Thyroid gland (tissue), 4 donors: ENCODE data around the gene AGBL1. TPM values are rescaled to one million over a fixed set of nuclear protein-coding genes. Genes with fewer than 3 reads are reported as not detected.

ENCODE experiments used
- DNase-seq, 2 donors: peaks; one replicate each; pipeline ENCODE4 v3.0.0-alpha.2; 2019
- H3K27ac ChIP-seq, 3 donors: fragments of 200-600 bp; sonication (generic); 1 replicate in 2 of 3; 2 replicates in 1 of 3; pipeline ENCODE4 v1.5.1; 2016 to 2019; ENCODE audit warnings: mild to moderate bottlenecking in 1 of 3, moderate library complexity in 1 of 3
- H3K27me3 ChIP-seq: fragments of 200-600 bp; sonication (generic); one replicate; pipeline ENCODE4 v1.5.1; 2019
- H3K36me3 ChIP-seq, 2 donors: fragments of 200-600 bp; sonication (generic); one replicate each; pipeline ENCODE4 v1.5.1; 2016 to 2019
- H3K4me1 ChIP-seq, 2 donors: fragments of 200-600 bp; sonication (generic); one replicate each; pipeline ENCODE4 v1.5.1; 2017 to 2019
- H3K4me3 ChIP-seq, 3 donors: fragments of 200-600 bp; sonication (generic); replicated peaks in 1 of 3; 1 replicate in 2 of 3; 2 replicates in 1 of 3; pipeline ENCODE4 v1.5.1; 2016; ENCODE audit warnings: mild to moderate bottlenecking in 1 of 3
- H3K9me3 ChIP-seq: fragments of 200-600 bp; sonication (generic); one replicate; pipeline ENCODE4 v1.5.1; 2017
- POLR2A ChIP-seq, 2 donors: fragments of 450-650 bp; IDR thresholded peaks; one replicate each; pipeline ENCODE4 v1.6.1; 2017; ENCODE audit warnings: antibody characterized with exemption in 2 of 2, mild to moderate bottlenecking in 2 of 2, moderate library complexity in 1 of 2
- WGBS, 2 donors: methylation state at CpG; one replicate each; pipeline ENCODE4 v1.1.5; 2017; 5-methylcytosine and 5-hydroxymethylcytosine counted together
- intact Hi-C: fragments of 100-400 bp; cut with DNase I; formaldehyde crosslinking; loops from one replicate; pipeline ENCODE4 v1.15.1; 2023
- total RNA-seq, 4 donors: library from RNA; depleted of rRNA; stranded (reverse); fragments of >200 nt; gene quantifications; one replicate each; pipeline ENCODE4 v1.2.3, GENCODE V29; 2016
- TF ChIP-seq, protein P1 (sequence below), 6 experiments: fragments of 200-600 bp in 3 of 6; fragments of 450-650 bp in 3 of 6; sonication (generic) in 3 of 6; IDR thresholded peaks; one replicate each; pipeline ENCODE4 v1.5.1; 2016 to 2019; ENCODE audit warnings: antibody characterized with exemption in 6 of 6, mild to moderate bottlenecking in 2 of 6, inconsistent platforms in 1 of 6, moderate library complexity in 1 of 6

AGBL1 gene
- total RNA-seq, 4 donors from 2014 or later: not detected

DNA sequence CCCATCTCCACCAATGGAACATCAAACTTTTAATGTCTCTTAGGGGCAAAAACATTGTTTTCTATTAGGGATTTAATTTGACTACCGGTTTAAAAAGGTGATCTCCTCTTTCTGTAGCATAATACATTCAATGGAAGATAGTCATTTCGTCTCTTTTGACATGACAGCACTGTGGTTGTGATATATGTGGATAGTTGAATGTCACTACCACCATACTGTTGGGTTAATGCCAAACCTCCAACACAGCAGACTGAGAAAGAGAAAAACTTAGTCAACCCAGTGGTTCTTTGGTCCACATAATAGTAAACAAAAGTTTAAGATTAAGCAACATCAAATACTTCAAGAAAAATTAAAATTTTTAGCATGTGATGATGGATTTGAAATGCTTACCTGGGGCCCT is 530.4 kb downstream of the AGBL1 start:
- no peak for DNase-seq
- no peak for TF ChIP-seq POLR2A (IDR thresholded peaks at IDR 0.05)
- TF ChIP-seq, protein P1, sequence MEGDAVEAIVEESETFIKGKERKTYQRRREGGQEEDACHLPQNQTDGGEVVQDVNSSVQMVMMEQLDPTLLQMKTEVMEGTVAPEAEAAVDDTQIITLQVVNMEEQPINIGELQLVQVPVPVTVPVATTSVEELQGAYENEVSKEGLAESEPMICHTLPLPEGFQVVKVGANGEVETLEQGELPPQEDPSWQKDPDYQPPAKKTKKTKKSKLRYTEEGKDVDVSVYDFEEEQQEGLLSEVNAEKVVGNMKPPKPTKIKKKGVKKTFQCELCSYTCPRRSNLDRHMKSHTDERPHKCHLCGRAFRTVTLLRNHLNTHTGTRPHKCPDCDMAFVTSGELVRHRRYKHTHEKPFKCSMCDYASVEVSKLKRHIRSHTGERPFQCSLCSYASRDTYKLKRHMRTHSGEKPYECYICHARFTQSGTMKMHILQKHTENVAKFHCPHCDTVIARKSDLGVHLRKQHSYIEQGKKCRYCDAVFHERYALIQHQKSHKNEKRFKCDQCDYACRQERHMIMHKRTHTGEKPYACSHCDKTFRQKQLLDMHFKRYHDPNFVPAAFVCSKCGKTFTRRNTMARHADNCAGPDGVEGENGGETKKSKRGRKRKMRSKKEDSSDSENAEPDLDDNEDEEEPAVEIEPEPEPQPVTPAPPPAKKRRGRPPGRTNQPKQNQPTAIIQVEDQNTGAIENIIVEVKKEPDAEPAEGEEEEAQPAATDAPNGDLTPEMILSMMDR (IDR thresholded peaks at IDR 0.05): no peak
- 88 to 97% methylated on average over 2 of the region's 2 CpGs for WGBS, 2 donors
- H3K36me3 ChIP-seq: no peaks in the 10 kb centered on the region
- no peak overlapping the region for H3K27ac ChIP-seq
- no peaks in the 10 kb centered on the region for H3K27me3 ChIP-seq
- H3K4me3 ChIP-seq: no peak overlapping the region
- intact Hi-C loops: no loop called here
- H3K9me3 ChIP-seq: no peaks in the 10 kb centered on the region
- no peaks in the 10 kb centered on the region for H3K4me1 ChIP-seq

DNA sequence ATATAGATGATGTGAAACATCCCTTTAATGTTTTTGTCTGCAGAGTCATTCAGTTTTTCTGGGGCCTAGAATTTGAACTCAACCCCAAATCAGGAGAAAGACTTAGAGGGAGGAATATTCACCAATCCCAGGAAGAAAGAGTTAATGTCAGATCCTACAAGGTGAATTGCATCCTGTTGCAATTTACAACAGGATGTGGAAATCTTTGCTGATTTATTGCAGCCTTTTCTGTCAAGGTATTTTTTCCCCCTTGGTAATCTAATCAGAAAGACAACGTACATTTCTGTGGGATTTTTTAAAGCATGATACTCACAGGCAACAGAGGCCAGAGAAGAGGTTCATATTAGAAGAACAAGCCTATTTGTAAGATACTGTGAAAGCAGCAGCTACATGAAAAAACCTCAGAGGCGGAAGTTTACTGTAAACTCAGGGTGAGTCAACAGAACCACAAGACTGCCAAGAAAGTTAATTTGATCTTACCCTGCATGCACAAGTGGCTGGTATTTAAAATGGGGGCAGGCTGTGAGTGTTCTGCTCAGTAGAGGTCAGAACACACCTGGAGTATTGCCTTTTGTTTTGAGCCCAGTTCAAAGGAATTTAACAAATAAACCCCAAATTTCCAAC is 531.9 kb downstream of the AGBL1 start:
- H3K27me3 ChIP-seq: no peaks in the 10 kb centered on the region
- H3K4me1 ChIP-seq: no peaks in the 10 kb centered on the region
- DNase-seq: no peak
- 71 to 73% methylated on average over 2 of the region's 2 CpGs for WGBS, 2 donors
- no peak overlapping the region for H3K27ac ChIP-seq
- TF ChIP-seq, protein P1 (IDR thresholded peaks at IDR 0.05): no peak
- TF ChIP-seq POLR2A (IDR thresholded peaks at IDR 0.05): no peak
- H3K9me3 ChIP-seq: no peaks in the 10 kb centered on the region
- H3K36me3 ChIP-seq: no peaks in the 10 kb centered on the region
- intact Hi-C loops: no loop called here
- no peak overlapping the region for H3K4me3 ChIP-seq

DNA sequence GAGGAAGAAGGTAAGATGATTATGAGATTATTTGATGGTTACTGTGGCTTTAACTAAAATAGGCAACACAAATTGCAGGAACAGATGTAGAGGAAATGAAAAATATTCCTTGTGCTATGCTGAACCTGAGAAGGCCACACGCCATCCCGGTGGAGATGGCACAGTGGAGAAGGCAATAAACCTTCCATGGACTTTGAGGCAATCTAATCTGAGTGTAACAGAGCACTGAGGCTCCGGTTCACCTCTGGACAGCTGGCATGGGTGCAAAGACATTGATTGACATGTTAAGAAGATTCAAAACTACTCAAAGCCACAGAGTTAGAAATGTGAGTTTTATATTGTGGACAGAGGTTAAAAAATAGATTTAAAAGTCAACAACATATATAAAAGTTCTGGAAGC is 535.7 kb downstream of the AGBL1 start:
- WGBS, 2 donors: 87 to 94% methylated on average over 3 of the region's 3 CpGs
- no peak overlapping the region for H3K4me3 ChIP-seq
- no peak for DNase-seq
- no peaks in the 10 kb centered on the region for H3K36me3 ChIP-seq
- no peak for TF ChIP-seq POLR2A (IDR thresholded peaks at IDR 0.05)
- TF ChIP-seq, protein P1 (IDR thresholded peaks at IDR 0.05): no peak
- intact Hi-C loops: no loop called here
- H3K27me3 ChIP-seq: no peaks in the 10 kb centered on the region
- no peaks in the 10 kb centered on the region for H3K4me1 ChIP-seq
- no peaks in the 10 kb centered on the region for H3K9me3 ChIP-seq
- H3K27ac ChIP-seq: no peak overlapping the region

DNA sequence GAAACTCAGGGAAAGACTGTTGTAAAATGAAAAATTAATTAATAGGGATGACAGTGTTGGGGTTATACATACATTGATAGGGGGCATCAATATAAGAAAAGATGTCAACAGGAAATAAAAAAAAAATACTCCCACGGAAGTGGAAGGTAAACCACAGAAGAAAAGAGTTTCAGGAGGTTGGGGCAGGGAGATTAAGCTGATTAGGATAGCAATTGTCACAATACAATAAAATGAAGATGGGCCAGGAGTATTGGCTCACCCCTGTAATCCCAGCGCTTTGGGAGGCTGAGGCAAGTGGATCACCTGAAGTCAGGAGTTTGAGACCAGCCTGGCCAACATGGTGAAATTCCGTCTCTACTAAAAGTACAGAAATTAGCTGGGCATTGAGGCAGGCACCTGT is 536.1 kb downstream of the AGBL1 start:
- no peaks in the 10 kb centered on the region for H3K36me3 ChIP-seq
- 86 to 88% methylated on average over 3 of the region's 3 CpGs for WGBS, 2 donors
- TF ChIP-seq, protein P1 (IDR thresholded peaks at IDR 0.05): no peak
- TF ChIP-seq POLR2A (IDR thresholded peaks at IDR 0.05): no peak
- no peaks in the 10 kb centered on the region for H3K4me1 ChIP-seq
- no peak for DNase-seq
- no peaks in the 10 kb centered on the region for H3K9me3 ChIP-seq
- H3K4me3 ChIP-seq: no peak overlapping the region
- intact Hi-C loops: no loop called here
- no peaks in the 10 kb centered on the region for H3K27me3 ChIP-seq
- H3K27ac ChIP-seq: no peak overlapping the region

DNA sequence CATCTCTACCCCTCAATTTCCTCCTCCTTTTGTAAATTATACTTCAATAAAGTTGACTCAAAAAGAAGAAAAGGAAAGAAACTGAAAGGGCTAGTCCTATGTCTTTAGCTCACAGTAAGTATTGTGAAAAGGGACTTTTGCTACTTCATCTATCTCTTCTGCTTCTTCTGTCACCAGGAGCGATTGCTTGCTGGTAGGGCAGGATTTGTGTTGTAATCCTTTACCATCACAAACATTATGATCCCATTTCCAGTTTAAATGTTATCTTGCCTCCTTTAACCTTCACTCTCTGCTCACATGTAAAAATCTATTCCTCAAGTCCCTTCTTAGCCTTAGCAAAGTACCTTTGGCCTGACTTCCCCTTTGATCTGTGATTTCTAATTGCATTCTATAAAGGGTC is 537.1 kb downstream of the AGBL1 start:
- WGBS, 2 donors: 89 to 97% methylated on average over 1 of the region's 1 CpG
- H3K36me3 ChIP-seq: no peaks in the 10 kb centered on the region
- intact Hi-C loops: no loop called here
- TF ChIP-seq, protein P1 (IDR thresholded peaks at IDR 0.05): no peak
- no peak for TF ChIP-seq POLR2A (IDR thresholded peaks at IDR 0.05)
- no peaks in the 10 kb centered on the region for H3K9me3 ChIP-seq
- no peak overlapping the region for H3K27ac ChIP-seq
- H3K4me3 ChIP-seq: no peak overlapping the region
- DNase-seq: no peak
- H3K27me3 ChIP-seq: no peaks in the 10 kb centered on the region
- H3K4me1 ChIP-seq: no peaks in the 10 kb centered on the region
